ENCODE results near the gene DSG1. TPM values are rescaled to one million over a fixed set of nuclear protein-coding genes. Genes with fewer than 3 reads are reported as not detected.

Gene DSG1
- total RNA-seq, 6 donors from 2014 or later: not detected

DNA sequence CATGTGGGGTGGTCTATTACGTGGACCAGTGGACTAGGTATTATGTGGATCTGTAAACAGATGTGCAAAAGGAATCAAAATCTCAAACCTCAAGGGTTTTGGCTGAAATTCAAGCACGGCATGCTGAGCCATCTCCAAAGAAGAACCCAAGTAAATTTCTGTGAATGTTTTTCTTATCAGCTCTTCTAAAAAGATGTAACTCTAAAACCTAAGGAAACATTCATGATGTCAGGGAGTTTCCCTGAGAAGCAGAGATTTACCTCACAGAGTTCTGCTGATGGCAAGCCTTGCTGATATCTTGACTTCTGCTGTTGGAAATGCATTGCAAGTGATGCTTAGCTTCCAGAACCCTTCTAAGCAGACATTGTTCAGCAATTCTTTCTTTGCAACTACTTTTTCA is 80.2 kb downstream of the DSG1 start:
- peaks cover 0 to 11% (median 0%) of the 10 kb centered on the region in 4 donors for H3K4me1 ChIP-seq
- H3K9me3 ChIP-seq: no peaks in the 10 kb centered on the region
- DNase-seq (no peak), ATAC-seq (ENCODE audit: low FRiP score in 2 of 2) (no peak)
- H3K4me3 ChIP-seq: no peak overlapping the region
- H3K36me3 ChIP-seq: no peaks in the 10 kb centered on the region
- no peak overlapping the region for H3K27ac ChIP-seq
- WGBS, 2 donors: 63 to 66% methylated on average over 2 of the region's 2 CpGs
- no peaks in the 10 kb centered on the region for H3K27me3 ChIP-seq
- TF ChIP-seq POLR2AphosphoS5 (IDR thresholded peaks at IDR 0.05) (no peak), POLR2A (IDR thresholded peaks at IDR 0.05) (no peak), EP300 (IDR thresholded peaks at IDR 0.05) (no peak)
- TF ChIP-seq, protein P1, sequence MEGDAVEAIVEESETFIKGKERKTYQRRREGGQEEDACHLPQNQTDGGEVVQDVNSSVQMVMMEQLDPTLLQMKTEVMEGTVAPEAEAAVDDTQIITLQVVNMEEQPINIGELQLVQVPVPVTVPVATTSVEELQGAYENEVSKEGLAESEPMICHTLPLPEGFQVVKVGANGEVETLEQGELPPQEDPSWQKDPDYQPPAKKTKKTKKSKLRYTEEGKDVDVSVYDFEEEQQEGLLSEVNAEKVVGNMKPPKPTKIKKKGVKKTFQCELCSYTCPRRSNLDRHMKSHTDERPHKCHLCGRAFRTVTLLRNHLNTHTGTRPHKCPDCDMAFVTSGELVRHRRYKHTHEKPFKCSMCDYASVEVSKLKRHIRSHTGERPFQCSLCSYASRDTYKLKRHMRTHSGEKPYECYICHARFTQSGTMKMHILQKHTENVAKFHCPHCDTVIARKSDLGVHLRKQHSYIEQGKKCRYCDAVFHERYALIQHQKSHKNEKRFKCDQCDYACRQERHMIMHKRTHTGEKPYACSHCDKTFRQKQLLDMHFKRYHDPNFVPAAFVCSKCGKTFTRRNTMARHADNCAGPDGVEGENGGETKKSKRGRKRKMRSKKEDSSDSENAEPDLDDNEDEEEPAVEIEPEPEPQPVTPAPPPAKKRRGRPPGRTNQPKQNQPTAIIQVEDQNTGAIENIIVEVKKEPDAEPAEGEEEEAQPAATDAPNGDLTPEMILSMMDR (IDR thresholded peaks at IDR 0.05): no peak

DNA sequence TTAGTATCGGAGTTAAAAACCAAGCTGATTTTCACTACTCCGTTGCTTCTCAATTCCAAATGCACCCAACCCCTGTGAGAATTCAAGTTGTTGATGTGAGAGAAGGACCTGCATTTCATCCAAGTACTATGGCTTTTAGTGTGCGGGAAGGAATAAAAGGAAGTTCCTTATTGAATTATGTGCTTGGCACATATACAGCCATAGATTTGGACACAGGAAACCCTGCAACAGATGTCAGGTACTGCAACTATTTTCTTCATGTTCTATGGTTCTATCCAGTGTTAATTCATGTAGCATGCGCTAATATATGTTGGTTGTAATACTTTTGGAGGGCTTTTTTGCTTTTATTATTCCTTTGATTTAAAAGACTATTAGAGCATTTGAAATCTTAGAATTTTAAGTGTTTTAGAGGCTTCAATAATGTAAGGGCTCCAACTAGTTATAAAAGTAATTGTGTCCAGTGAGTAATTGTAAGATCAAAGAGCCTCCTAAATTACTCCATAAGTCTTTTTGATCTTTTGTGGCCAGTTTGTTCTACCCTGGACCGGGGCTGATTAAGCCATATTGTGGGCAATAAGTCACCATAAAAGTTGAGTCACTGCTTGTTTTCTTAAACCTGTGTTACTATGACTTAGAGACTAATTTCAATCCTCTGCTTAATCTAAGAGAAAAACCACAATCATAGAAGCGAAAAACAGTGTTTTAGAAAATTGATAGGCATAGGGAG is 81.5 kb downstream of the DSG1 start:
- no peak for TF ChIP-seq EP300 (IDR thresholded peaks at IDR 0.05)
- TF ChIP-seq POLR2AphosphoS5 (IDR thresholded peaks at IDR 0.05): no peak
- TF ChIP-seq POLR2A (IDR thresholded peaks at IDR 0.05): no peak
- TF ChIP-seq, protein P1 (IDR thresholded peaks at IDR 0.05): no peak
- H3K9me3 ChIP-seq: no peaks in the 10 kb centered on the region
- ATAC-seq (ENCODE audit: low FRiP score in 2 of 2) (no peak), DNase-seq (no peak)
- H3K4me1 ChIP-seq: peaks cover 0 to 11% (median 0%) of the 10 kb centered on the region in 4 donors
- H3K4me3 ChIP-seq: no peak overlapping the region
- WGBS, 2 donors: 47 to 51% methylated on average over 6 of the region's 6 CpGs
- H3K36me3 ChIP-seq: no peaks in the 10 kb centered on the region
- no peaks in the 10 kb centered on the region for H3K27me3 ChIP-seq
- H3K27ac ChIP-seq: no peak overlapping the region

DNA sequence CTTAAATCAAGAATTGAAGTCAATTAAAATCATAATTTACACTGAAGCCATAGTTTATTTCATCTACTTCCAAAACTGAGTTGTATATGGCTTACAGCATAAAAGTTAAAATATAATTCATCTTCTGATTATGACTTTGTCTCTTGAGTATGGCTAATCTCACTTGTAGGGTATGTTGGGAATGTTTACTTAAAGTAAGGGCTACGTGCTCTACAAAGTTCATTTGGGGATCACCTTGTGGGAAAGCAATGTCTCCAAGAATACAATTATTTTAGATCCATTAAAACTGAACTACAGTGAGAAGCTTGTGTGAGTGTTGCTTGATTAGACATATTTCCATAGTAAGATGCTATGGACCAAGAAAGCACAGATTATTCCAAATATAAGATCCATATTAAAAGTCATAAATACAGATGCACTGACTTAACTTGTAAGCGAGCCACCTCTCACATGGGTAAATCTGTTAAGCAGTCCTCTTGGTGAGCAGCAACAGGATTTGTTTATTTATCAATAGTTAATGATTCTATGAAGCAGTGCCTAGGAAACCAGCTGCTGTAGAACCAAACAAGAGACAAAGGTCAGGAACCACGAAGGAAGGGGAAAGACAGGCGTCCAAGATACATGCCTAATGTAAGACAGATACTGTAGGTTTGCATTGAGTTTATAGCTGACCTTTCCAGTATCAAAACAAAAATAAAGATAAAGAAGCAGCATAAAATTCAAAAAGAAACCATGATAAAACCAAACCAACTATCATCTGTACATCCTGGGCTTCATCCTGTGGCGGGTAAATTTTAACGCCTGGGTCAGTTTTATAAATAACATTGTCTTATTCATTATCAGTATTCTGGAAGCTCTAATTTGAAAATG is 83.4 kb downstream of the DSG1 start:
- DNase-seq (no peak), ATAC-seq (ENCODE audit: low FRiP score in 2 of 2) (no peak)
- Histone ChIP-seq H3K36me3 (no peaks in the 10 kb centered on the region), H3K27ac (no peak overlapping the region), H3K4me1 (peaks cover 0 to 11% (median 0%) of the 10 kb centered on the region in 4 donors), H3K4me3 (no peak overlapping the region), H3K27me3 (no peaks in the 10 kb centered on the region), H3K9me3 (no peaks in the 10 kb centered on the region)
- TF ChIP-seq POLR2A (IDR thresholded peaks at IDR 0.05): no peak
- TF ChIP-seq, protein P1 (IDR thresholded peaks at IDR 0.05): no peak
- no peak for TF ChIP-seq POLR2AphosphoS5 (IDR thresholded peaks at IDR 0.05)
- TF ChIP-seq EP300 (IDR thresholded peaks at IDR 0.05): no peak
- WGBS, 2 donors: 56 to 65% methylated on average over 6 of the region's 6 CpGs

DNA sequence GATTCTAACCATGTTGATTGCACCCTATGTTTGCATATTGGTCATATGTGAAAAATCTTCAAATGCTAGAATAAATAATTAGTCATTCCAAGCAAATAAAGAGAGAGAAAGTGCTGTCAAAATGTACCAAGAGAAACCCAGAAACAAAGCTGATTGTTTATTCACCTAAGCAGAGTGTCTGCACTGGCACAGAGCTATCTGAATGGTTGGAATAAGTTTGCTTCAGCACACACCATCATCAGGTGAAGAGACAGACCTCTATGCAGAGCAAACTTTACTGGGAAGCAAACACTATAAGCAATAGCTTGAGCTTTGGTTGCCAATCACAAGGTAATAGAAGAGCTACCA is 84.0 kb downstream of the DSG1 start:
- no peak overlapping the region for H3K27ac ChIP-seq
- no peaks in the 10 kb centered on the region for H3K36me3 ChIP-seq
- TF ChIP-seq POLR2AphosphoS5 (IDR thresholded peaks at IDR 0.05): no peak
- TF ChIP-seq, protein P1 (IDR thresholded peaks at IDR 0.05): no peak
- no peaks in the 10 kb centered on the region for H3K27me3 ChIP-seq
- DNase-seq (no peak), ATAC-seq (ENCODE audit: low FRiP score in 2 of 2) (no peak)
- H3K4me1 ChIP-seq: peaks cover 0 to 6% (median 0%) of the 10 kb centered on the region in 4 donors
- no peak overlapping the region for H3K4me3 ChIP-seq
- no peaks in the 10 kb centered on the region for H3K9me3 ChIP-seq

Measured in upper lobe of left lung (tissue), 6 donors.